ENCODE results near the gene UBXN1. TPM values are rescaled to one million over a fixed set of nuclear protein-coding genes. Genes with fewer than 3 reads are reported as not detected.

Gene UBXN1
- total and polyA plus RNA-seq, 2 experiments from 2014 or later = 109 to 302 TPM

DNA sequence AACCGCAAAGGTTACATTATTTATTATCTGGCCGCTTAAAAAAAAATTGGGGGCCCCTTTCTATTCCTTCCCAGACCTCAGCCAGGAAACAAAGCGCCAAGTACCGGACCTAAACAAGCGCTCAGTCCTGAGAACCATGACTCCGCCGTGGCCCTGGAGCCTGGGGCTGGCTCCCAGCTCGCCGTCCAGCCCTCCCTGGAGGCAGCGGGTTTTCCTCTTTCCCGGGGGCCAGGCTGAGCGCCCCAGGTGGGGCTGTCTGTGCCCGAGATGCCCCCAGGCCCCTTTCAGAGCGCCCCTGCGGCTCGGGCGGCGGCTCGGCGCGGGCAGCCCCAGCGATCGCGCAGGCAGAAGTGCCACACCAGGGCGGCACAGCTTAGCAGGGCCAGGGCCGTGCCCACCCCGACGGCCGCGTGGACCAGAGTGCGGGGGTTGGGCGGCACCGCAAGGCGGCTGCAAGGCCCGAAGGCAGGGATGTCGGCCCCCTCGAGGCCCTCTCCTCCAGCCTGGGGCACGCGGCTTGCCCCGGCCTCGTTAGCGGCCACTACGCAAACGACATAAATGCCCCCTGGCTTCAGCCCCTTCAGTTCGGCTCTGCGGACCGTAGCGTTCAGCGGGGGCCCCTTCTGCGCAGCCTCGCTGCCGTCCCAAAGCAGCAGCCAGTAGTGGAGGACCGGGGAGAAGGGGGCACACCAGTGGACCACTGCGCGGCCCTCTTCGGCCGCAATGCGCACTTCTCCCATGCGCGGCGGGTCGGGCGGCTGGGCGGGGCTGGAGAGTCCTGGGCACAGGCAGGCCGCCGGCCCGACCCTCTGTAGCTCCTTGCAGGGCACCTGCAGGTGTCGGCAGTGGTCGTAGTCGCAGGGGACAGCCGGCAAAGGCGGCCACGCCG lies 8.9 kb upstream of the UBXN1 start:
- peak overlapping the region; percentile 85 for H3K27ac ChIP-seq

DNA sequence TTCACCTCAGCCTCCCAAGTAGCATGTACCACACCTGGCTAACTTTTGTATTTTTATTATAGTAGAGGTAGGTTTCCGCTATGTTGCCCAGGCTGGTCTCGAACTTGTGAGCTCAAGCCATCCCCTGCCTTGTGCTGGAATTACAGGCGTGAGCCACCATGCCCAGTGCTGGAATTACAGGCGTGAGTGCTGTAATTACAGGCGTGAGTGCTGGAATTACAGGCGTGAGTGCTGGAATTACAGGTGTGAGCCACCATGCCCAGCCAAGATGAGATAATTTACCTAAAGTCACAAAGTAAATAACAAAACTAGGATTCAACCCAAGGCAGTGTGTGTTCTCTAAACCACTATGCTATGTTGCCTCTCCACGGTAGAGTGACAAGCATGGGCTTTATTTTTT lies 3.6 kb upstream of the UBXN1 start:
- no peak for TF ChIP-seq CTCF (IDR thresholded peaks at IDR 0.05; ENCODE audit: low read depth, low read length)
- Histone ChIP-seq H3K36me3 (peaks cover 5% of the 10 kb centered on the region), H3K27ac (no peak overlapping the region), H3K4me3 (no peak overlapping the region), H3K4me1 (ENCODE audit: low read depth) (peaks cover 12% of the 10 kb centered on the region), H3K27me3 (no peaks in the 10 kb centered on the region), H3K9me3 (ENCODE audit: low read depth) (no peaks in the 10 kb centered on the region)
- no peak for DNase-seq (ENCODE audit: low read depth in 1 of 2, low spot score in 1 of 2)

More for the DNA sequence above, 8.9 kb upstream of the UBXN1 start:
- TF ChIP-seq CTCF (IDR thresholded peaks at IDR 0.05; ENCODE audit: low read depth, low read length) = no peak
- peaks cover 22% of the 10 kb centered on the region for H3K4me1 ChIP-seq (ENCODE audit: low read depth)
- H3K9me3 ChIP-seq (ENCODE audit: low read depth) = no peaks in the 10 kb centered on the region
- H3K4me3 ChIP-seq = no peak overlapping the region
- DNase-seq (ENCODE audit: low read depth in 1 of 2, low spot score in 1 of 2) = no peak
- H3K36me3 ChIP-seq = peaks cover 8% of the 10 kb centered on the region
- no peaks in the 10 kb centered on the region for H3K27me3 ChIP-seq

- Histone ChIP-seq H3K4me3 (no peak overlapping the region), H3K4me1 (ENCODE audit: low read depth) (peaks cover 20% of the 10 kb centered on the region), H3K36me3 (peaks cover 14% of the 10 kb centered on the region), H3K27ac (peak overlapping the region; percentile 82), H3K9me3 (ENCODE audit: low read depth) (no peaks in the 10 kb centered on the region), H3K27me3 (no peaks in the 10 kb centered on the region)
- TF ChIP-seq CTCF (IDR thresholded peaks at IDR 0.05; ENCODE audit: low read depth, low read length) = peak; percentile 68
- DNase-seq (ENCODE audit: low read depth in 1 of 2, low spot score in 1 of 2) = peak; percentile 71 to 90
Measured at GRCh38 chr11:62680825-62681240, 2.0 kb upstream of the UBXN1 start.

- TF ChIP-seq CTCF (IDR thresholded peaks at IDR 0.05; ENCODE audit: low read depth, low read length) = no peak
- H3K27ac ChIP-seq = peak overlapping the region; percentile 80
- no peak for DNase-seq (ENCODE audit: low read depth in 1 of 2, low spot score in 1 of 2)
Measured at GRCh38 chr11:62678433-62678769, 472 bp downstream of the UBXN1 start.

GRCh38 chr11:62677714-62678113 lies 1.2 kb downstream of the UBXN1 start:
- Histone ChIP-seq H3K27me3 (no peaks in the 10 kb centered on the region), H3K4me1 (ENCODE audit: low read depth) (peaks cover 23% of the 10 kb centered on the region), H3K9me3 (ENCODE audit: low read depth) (no peaks in the 10 kb centered on the region), H3K4me3 (peak overlapping the region; percentile 93), H3K36me3 (peaks cover 22% of the 10 kb centered on the region), H3K27ac (peak overlapping the region; percentile 80)
- no peak for DNase-seq (ENCODE audit: low read depth in 1 of 2, low spot score in 1 of 2)
- TF ChIP-seq CTCF (IDR thresholded peaks at IDR 0.05; ENCODE audit: low read depth, low read length) = no peak

More at GRCh38 chr11:62678433-62678769, 472 bp downstream of the UBXN1 start:
- H3K9me3 ChIP-seq (ENCODE audit: low read depth) = no peaks in the 10 kb centered on the region
- no peaks in the 10 kb centered on the region for H3K27me3 ChIP-seq
- H3K36me3 ChIP-seq = peaks cover 20% of the 10 kb centered on the region
- peak overlapping the region; percentile 93 for H3K4me3 ChIP-seq
- peaks cover 20% of the 10 kb centered on the region for H3K4me1 ChIP-seq (ENCODE audit: low read depth)

Measured in cardiac muscle cell (in vitro differentiated cells and primary cell).